OCI-LY1 (cell line): ENCODE data around the gene WIPF1.

Experiments
- CTCF ChIP-seq: fragments of 200-600 bp; sonication (generic), shearing (Covaris generic); IDR thresholded peaks from 2 replicates; pipeline ENCODE4 v1.5.1; 2017; ENCODE audit warnings: mild to moderate bottlenecking, antibody characterized with exemption, low read length, moderate library complexity, mixed read lengths
- EZH2 ChIP-seq: fragments of 200-600 bp; sonication (generic), shearing (Covaris generic); IDR thresholded peaks from 2 replicates; pipeline ENCODE4 v1.8.0; 2017; ENCODE audit warnings: borderline replicate concordance, mixed run types, mild to moderate bottlenecking, antibody characterized with exemption, low read length, moderate library complexity, mixed read lengths

- no peak for TF ChIP-seq CTCF
- TF ChIP-seq EZH2 = no peak
These were observed 61.6 kb downstream of the WIPF1 start for GRCh38 chr2:174535757-174536703.
